ENCODE data around the gene INSRR.

The INSRR gene

DNA sequence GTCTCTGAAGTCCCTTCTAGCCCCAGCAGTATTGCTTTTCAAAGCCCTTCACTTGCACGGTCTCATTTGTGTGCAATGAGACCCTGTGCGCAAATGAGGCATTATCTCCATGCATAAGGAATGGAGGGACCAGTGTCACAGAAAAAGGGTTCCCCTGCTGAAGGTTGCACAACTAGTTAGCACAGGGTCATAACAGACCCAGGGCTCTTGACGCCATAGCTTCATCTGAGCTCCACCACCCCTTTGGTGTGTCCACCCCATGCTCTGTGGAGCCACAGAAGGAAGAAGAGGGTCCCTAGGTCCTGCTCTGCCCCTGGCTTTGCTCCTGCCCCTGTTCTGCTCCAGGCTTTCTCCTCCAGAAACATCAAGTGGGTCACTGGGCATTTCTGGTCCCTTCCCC lies 54.9 kb downstream of the INSRR start:
- no peak for DNase-seq
- TF ChIP-seq, protein P1, sequence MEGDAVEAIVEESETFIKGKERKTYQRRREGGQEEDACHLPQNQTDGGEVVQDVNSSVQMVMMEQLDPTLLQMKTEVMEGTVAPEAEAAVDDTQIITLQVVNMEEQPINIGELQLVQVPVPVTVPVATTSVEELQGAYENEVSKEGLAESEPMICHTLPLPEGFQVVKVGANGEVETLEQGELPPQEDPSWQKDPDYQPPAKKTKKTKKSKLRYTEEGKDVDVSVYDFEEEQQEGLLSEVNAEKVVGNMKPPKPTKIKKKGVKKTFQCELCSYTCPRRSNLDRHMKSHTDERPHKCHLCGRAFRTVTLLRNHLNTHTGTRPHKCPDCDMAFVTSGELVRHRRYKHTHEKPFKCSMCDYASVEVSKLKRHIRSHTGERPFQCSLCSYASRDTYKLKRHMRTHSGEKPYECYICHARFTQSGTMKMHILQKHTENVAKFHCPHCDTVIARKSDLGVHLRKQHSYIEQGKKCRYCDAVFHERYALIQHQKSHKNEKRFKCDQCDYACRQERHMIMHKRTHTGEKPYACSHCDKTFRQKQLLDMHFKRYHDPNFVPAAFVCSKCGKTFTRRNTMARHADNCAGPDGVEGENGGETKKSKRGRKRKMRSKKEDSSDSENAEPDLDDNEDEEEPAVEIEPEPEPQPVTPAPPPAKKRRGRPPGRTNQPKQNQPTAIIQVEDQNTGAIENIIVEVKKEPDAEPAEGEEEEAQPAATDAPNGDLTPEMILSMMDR (IDR thresholded peaks at IDR 0.05; ENCODE audit: low read depth, low read length): no peak
- Histone ChIP-seq H3K9me3 (ENCODE audit: severe bottlenecking) (no peaks in the 10 kb centered on the region), H3K36me3 (peaks cover 78% of the 10 kb centered on the region), H3K27me3 (ENCODE audit: insufficient read depth, low read depth, severe bottlenecking) (no peaks in the 10 kb centered on the region), H3K4me3 (ENCODE audit: low read depth, low read length) (no peak overlapping the region), H3K27ac (peak overlapping the region; percentile 96)

DNA sequence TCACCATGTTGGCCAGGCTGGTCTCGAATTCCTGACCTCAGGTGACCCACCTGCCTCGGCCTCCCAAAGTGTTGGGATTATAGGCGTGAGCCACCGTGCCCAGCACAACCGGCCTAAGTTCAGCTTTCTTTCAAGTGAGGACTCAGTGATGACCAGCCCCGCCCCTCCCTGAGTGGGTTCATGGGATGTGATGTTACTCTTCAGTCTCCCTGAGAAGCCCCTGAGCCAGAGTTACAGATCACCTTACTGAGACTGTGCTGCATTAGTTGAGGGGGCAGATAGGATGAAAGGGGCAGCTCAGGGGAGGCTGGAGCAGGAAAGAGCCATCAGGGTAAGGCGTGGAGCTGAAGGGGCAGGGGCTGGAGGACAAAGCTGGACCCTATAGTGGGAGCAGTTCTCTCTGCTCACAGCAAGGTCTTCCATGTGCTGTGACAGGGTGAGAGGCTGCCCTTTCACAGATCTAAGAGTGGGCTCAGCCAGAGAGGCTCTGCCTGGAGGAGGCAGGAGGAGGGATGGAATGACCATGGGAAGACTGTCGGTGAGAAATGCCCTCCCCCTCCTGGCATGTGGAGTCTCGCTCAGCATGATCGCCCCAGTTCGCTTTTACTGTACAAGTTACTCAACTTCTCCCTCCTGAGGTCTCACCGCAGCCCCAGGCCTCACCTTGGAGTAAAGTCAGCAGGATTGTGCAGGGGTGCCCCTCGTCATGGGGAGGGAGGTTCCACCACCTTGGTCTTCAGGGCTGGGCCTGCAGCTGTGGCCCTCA lies 55.6 kb downstream of the INSRR start:
- H3K9me3 ChIP-seq (ENCODE audit: severe bottlenecking): no peaks in the 10 kb centered on the region
- H3K4me3 ChIP-seq (ENCODE audit: low read depth, low read length): no peak overlapping the region
- TF ChIP-seq, protein P1 (IDR thresholded peaks at IDR 0.05; ENCODE audit: low read depth, low read length): no peak
- H3K36me3 ChIP-seq: peaks cover 78% of the 10 kb centered on the region
- DNase-seq: peak; percentile 77
- H3K27me3 ChIP-seq (ENCODE audit: insufficient read depth, low read depth, severe bottlenecking): no peaks in the 10 kb centered on the region
- H3K27ac ChIP-seq: peak overlapping the region; percentile 96

DNA sequence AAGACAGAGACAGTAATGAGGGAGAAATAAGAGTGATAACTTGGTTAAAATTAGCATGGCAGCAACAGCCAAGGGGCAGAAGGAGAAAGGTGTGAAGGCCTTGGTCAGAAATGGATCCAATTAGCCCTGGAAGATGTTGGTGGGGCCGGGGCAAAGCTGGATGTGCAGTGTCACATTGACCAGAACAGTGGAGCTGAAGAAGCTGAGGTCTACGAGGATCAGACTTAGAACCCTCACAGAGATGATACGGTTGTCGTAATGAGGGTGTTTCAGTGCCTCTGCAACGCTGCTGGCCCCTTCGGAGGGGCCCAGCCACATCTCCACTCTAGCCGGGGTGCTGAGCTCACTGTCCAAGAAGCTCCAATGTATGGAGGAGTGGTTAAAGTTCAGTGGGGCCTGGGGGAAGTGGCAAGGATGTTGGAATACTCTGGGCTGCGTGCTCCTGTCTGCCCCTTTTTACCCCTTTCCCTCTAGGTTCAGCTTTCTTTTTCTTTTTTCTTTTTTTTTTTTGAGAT lies 56.4 kb downstream of the INSRR start:
- DNase-seq: no peak
- Histone ChIP-seq H3K36me3 (peaks cover 78% of the 10 kb centered on the region), H3K27ac (peak overlapping the region; percentile 96), H3K27me3 (ENCODE audit: insufficient read depth, low read depth, severe bottlenecking) (no peaks in the 10 kb centered on the region), H3K4me3 (ENCODE audit: low read depth, low read length) (no peak overlapping the region), H3K9me3 (ENCODE audit: severe bottlenecking) (no peaks in the 10 kb centered on the region)
- TF ChIP-seq, protein P1 (IDR thresholded peaks at IDR 0.05; ENCODE audit: low read depth, low read length): no peak

DNA sequence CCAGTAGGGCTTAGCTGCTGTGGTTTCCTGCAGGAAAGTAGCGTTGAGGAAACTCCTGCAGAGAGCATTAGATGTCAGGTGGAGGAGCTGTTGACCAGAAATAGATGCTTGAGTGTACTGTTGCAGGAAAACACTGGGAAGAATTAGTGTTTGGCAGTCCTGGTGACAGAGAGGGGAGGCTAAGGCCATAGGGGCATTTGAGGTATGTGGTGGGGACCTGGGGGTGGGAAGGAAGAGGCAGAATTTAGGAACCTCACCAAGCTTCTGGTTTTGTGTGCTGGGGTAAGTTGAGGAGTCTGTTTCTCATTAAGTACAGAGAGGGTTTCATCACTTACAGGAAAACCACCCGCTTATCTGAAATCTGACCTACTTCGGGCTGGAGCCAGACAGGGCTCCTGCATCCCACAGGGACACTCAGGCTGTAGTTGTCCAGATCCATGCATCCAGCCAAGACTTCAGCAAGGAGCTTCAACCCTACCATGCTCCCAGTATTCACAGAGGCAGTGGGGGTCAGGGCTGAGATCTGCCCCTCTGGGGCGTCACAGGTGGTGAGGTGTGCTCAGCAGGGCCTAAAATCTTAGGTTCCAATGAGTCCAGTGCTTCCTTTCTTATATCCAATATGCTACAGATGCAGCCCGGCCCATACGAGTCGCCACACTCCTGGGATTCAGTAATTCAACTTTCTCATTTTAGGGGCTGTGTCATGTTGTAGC lies 57.4 kb downstream of the INSRR start:
- TF ChIP-seq, protein P1 (IDR thresholded peaks at IDR 0.05; ENCODE audit: low read depth, low read length): peak; percentile 73
- H3K9me3 ChIP-seq (ENCODE audit: severe bottlenecking): no peaks in the 10 kb centered on the region
- H3K27me3 ChIP-seq (ENCODE audit: insufficient read depth, low read depth, severe bottlenecking): no peaks in the 10 kb centered on the region
- peak; percentile 69 for DNase-seq
- no peak overlapping the region for H3K4me3 ChIP-seq (ENCODE audit: low read depth, low read length)
- H3K36me3 ChIP-seq: peaks cover 80% of the 10 kb centered on the region
- H3K27ac ChIP-seq: peak overlapping the region; percentile 96

DNA sequence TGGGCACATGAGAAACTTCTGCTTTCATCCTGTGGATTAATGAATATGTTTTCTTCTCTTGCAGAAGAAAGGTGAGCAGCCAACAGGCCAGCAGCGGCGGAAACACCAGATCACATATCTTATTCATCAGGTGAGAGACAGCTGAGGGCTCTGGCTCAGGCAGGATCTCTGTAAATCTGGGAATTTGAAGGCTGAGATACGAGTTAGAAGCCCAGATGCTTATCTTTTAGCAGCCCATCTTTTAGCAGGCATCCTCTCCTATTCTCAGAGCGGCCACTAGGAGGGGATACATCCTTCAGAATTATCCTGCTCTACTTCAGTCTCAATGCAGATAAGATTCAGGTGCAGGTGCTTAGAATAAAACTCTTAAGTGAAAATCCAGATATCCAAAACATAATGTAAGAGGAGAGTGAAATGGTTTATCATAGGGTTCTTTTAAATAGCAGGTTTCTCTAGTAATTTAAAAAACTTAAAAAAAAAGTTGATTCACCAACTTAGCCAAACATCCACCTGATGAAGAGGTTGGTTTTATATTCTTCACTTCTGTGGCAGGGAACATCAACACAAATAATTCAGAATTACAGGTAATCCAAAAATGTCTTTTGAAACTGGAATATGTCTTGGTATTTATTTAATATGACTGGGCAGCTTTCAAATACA lies 61.6 kb downstream of the INSRR start:
- DNase-seq: peak; percentile 84
- peak overlapping the region; percentile 47 for H3K27ac ChIP-seq
- no peaks in the 10 kb centered on the region for H3K9me3 ChIP-seq (ENCODE audit: severe bottlenecking)
- no peaks in the 10 kb centered on the region for H3K27me3 ChIP-seq (ENCODE audit: insufficient read depth, low read depth, severe bottlenecking)
- TF ChIP-seq, protein P1 (IDR thresholded peaks at IDR 0.05; ENCODE audit: low read depth, low read length): peak; percentile 92
- peaks cover 100% of the 10 kb centered on the region for H3K36me3 ChIP-seq
- no peak overlapping the region for H3K4me3 ChIP-seq (ENCODE audit: low read depth, low read length)
